Measurements from ENCODE around the gene TMOD1.

GRCh38 chr9:97578846-97579245 lies 77.4 kb downstream of the TMOD1 start:
- no peak for TF ChIP-seq SMC3 (IDR thresholded peaks at IDR 0.05; ENCODE audit: borderline replicate concordance, low read length)
- TF ChIP-seq, protein P1, sequence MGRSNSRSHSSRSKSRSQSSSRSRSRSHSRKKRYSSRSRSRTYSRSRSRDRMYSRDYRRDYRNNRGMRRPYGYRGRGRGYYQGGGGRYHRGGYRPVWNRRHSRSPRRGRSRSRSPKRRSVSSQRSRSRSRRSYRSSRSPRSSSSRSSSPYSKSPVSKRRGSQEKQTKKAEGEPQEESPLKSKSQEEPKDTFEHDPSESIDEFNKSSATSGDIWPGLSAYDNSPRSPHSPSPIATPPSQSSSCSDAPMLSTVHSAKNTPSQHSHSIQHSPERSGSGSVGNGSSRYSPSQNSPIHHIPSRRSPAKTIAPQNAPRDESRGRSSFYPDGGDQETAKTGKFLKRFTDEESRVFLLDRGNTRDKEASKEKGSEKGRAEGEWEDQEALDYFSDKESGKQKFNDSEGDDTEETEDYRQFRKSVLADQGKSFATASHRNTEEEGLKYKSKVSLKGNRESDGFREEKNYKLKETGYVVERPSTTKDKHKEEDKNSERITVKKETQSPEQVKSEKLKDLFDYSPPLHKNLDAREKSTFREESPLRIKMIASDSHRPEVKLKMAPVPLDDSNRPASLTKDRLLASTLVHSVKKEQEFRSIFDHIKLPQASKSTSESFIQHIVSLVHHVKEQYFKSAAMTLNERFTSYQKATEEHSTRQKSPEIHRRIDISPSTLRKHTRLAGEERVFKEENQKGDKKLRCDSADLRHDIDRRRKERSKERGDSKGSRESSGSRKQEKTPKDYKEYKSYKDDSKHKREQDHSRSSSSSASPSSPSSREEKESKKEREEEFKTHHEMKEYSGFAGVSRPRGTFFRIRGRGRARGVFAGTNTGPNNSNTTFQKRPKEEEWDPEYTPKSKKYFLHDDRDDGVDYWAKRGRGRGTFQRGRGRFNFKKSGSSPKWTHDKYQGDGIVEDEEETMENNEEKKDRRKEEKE (IDR thresholded peaks at IDR 0.05), result no peak
- TF ChIP-seq SIN3A (IDR thresholded peaks at IDR 0.05; ENCODE audit: low read depth, low read length), result no peak
- TF ChIP-seq, protein P2, sequence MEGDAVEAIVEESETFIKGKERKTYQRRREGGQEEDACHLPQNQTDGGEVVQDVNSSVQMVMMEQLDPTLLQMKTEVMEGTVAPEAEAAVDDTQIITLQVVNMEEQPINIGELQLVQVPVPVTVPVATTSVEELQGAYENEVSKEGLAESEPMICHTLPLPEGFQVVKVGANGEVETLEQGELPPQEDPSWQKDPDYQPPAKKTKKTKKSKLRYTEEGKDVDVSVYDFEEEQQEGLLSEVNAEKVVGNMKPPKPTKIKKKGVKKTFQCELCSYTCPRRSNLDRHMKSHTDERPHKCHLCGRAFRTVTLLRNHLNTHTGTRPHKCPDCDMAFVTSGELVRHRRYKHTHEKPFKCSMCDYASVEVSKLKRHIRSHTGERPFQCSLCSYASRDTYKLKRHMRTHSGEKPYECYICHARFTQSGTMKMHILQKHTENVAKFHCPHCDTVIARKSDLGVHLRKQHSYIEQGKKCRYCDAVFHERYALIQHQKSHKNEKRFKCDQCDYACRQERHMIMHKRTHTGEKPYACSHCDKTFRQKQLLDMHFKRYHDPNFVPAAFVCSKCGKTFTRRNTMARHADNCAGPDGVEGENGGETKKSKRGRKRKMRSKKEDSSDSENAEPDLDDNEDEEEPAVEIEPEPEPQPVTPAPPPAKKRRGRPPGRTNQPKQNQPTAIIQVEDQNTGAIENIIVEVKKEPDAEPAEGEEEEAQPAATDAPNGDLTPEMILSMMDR (IDR thresholded peaks at IDR 0.05 in 2 of 3, conservative IDR thresholded peaks at IDR 0.05 in 1 of 3; ENCODE audit: control insufficient read depth in 2 of 3, extremely low read depth in 1 of 3, insufficient read depth in 1 of 3, low read depth in 3 of 3, low read length in 3 of 3), result no peak
- no peak for TF ChIP-seq CEBPZ (IDR thresholded peaks at IDR 0.05; ENCODE audit: low read depth, low read length)
- TF ChIP-seq POU2F2 (IDR thresholded peaks at IDR 0.05; ENCODE audit: borderline replicate concordance, low read depth, low read length), result no peak
- no peak for TF ChIP-seq NR2C1 (IDR thresholded peaks at IDR 0.05)
- no peak for TF ChIP-seq SP1 (IDR thresholded peaks at IDR 0.05; ENCODE audit: low read depth, low read length)
- no peak for TF ChIP-seq RELA (IDR thresholded peaks at IDR 0.05; ENCODE audit: borderline replicate concordance, partially characterized antibody)
- TF ChIP-seq EZH2 (IDR thresholded peaks at IDR 0.05; ENCODE audit: borderline replicate concordance, control insufficient read depth, low read depth, low read length), result no peak
